HAP-1 (cell line): ENCODE results near the gene HBB.
A peak's percentile ranks its signal among the peaks of the same experiment; 100 is the strongest.
"Not testable (repeated sequence)": the region's sequence is repeated elsewhere in the genome, so short reads cannot be mapped to it uniquely, and the experiment has no call there.

Experiments
- DNase-seq, 2 experiments: peaks; one replicate each; pipeline ENCODE4 v3.0.0-alpha.2; 2016 to 2020; ENCODE audit warnings: low spot score in 2 of 2
- H3K27me3 ChIP-seq: fragments of 250-450 bp; sonication (Bioruptor Pico); 2 replicates; pipeline ENCODE4 v1.5.1; 2020; ENCODE audit warnings: low read depth, mild to moderate bottlenecking, moderate library complexity
- H3K36me3 ChIP-seq: fragments of 250-450 bp; sonication (Bioruptor Pico); replicated peaks from 2 replicates; pipeline ENCODE4 v1.5.1; 2020; ENCODE audit warnings: mild to moderate bottlenecking
- H3K4me1 ChIP-seq: fragments of 250-450 bp; sonication (Bioruptor Pico); 2 replicates; pipeline ENCODE4 v1.5.1; 2020; ENCODE audit warnings: mild to moderate bottlenecking
- H3K4me3 ChIP-seq: fragments of 250-450 bp; sonication (Bioruptor Pico); 2 replicates; pipeline ENCODE4 v1.5.1; 2020; ENCODE audit warnings: mild to moderate bottlenecking, moderate library complexity
- H3K9me3 ChIP-seq: fragments of 250-450 bp; sonication (Bioruptor Pico); 2 replicates; pipeline ENCODE4 v1.5.1; 2020; ENCODE audit warnings: mild to moderate bottlenecking, moderate library complexity
- in situ Hi-C: fragments of 300-500 bp; cut with MboI; formaldehyde crosslinking; loops from 3 replicates; pipeline ENCODE4 v1.14.3; 2020; ENCODE audit warnings: low sequenced_read_pairs, inconsistent platforms, mixed read lengths

HBB gene

DNA sequence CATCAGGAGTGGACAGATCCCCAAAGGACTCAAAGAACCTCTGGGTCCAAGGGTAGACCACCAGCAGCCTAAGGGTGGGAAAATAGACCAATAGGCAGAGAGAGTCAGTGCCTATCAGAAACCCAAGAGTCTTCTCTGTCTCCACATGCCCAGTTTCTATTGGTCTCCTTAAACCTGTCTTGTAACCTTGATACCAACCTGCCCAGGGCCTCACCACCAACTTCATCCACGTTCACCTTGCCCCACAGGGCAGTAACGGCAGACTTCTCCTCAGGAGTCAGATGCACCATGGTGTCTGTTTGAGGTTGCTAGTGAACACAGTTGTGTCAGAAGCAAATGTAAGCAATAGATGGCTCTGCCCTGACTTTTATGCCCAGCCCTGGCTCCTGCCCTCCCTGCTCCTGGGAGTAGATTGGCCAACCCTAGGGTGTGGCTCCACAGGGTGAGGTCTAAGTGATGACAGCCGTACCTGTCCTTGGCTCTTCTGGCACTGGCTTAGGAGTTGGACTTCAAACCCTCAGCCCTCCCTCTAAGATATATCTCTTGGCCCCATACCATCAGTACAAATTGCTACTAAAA lies at the start of gene HBB:
Gene HBB (minus strand): TSS at position 340 of the 579 bp plus-strand sequence. CDS start 50 bp downstream, at position 290.
- peak in 1 of 2 experiments; percentile 100 for DNase-seq
- H3K4me1 ChIP-seq: no peaks in the 10 kb centered on the region
- H3K9me3 ChIP-seq: no peaks in the 10 kb centered on the region
- no peak within 1 kb of the TSS for H3K4me3 ChIP-seq
- in situ Hi-C loops: no loop called here
- H3K27me3 ChIP-seq: no peaks in the 10 kb centered on the region
- no peaks in the 10 kb centered on the region for H3K36me3 ChIP-seq

DNA sequence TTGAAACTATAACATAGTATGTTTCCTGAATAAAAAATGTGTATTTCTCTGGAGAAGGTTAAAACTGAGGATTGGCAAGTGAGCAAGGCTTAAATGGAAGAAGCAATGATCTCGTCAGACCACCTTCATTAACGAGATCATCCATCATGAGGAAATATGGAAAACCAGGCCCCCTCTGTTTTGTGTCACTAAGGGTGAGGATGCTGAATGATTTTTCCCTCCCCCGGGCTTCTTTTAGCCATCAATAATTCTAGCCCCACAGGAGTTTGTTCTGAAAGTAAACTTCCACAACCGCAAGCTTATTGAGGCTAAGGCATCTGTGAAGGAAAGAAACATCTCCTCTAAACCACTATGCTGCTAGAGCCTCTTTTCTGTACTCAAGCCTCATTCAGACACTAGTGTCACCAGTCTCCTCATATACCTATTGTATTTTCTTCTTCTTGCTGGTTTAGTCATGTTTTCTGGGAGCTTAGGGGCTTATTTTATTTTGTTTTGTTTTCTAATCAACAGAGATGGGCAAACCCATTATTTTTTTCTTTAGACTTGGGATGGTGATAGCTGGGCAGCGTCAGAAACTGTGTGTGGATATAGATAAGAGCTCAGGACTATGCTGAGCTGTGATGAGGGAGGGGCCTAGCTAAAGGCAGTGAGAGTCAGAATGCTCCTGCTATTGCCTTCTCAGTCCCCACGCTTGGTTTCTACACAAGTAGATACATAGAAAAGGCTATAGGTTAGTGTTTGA lies 48.7 kb upstream of the HBB start:
- H3K4me1 ChIP-seq: no peaks in the 10 kb centered on the region
- DNase-seq: no peak
- H3K36me3 ChIP-seq: no peaks in the 10 kb centered on the region
- H3K27me3 ChIP-seq: no peaks in the 10 kb centered on the region
- no peaks in the 10 kb centered on the region for H3K9me3 ChIP-seq
- in situ Hi-C loops: no loop called here
- H3K4me3 ChIP-seq: no peak overlapping the region

DNA sequence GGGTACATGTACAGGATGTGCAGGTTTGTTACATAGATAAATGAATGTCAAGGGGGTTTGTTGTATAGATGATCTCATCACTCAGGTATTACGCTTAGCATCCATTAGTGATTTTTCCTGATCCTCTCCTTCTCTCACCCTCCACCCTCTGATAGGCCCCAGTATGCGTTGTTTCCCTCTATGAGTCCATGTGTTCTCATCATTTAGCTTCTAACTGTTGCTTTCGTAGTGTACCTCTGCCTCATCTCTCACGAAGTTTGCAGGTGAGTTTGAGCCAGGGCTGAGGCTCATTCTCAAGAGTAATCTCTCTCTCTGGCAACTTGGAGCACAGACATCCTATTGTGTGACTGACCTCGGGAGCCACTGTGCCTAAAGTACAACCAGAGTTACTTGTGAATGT lies 47.5 kb upstream of the HBB start:
- no peaks in the 10 kb centered on the region for H3K4me1 ChIP-seq
- H3K27me3 ChIP-seq: no peaks in the 10 kb centered on the region
- H3K9me3 ChIP-seq: no peaks in the 10 kb centered on the region
- DNase-seq: no peak
- no peaks in the 10 kb centered on the region for H3K36me3 ChIP-seq
- no peak overlapping the region for H3K4me3 ChIP-seq
- in situ Hi-C loops: no loop called here

DNA sequence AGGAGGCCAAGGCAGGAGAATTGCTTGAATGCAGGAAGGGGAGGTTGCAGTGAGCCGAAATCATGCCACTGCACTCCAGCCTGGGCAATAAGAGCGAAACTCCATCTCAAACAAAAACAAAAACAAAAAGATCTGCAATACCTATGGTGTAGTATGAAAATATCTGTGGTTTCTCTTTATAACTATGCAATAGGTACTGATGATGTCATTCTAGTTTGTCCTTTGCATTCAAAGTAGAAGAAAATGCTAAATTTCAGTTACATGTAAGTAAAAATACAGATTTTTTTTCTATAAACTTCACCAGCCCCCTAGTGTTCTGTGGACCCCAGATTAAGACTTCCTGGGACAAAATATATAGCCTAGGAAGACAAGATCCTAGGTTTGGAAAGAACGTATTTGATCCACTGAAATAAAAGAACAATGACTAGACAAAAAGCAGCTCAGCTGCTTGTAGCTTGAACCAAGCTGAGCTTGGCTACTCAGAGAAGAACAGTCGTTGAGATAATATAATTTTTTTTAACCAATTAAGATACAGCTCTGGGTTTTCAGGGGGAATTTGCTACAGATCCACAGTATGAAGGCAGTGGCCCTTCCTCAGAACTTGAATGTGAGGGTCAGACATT lies 45.6 kb upstream of the HBB start:
- no peaks in the 10 kb centered on the region for H3K27me3 ChIP-seq
- DNase-seq: no peak
- H3K9me3 ChIP-seq: no peaks in the 10 kb centered on the region
- no peak overlapping the region for H3K4me3 ChIP-seq
- H3K4me1 ChIP-seq: no peaks in the 10 kb centered on the region
- H3K36me3 ChIP-seq: no peaks in the 10 kb centered on the region
- in situ Hi-C loops: no loop called here

DNA sequence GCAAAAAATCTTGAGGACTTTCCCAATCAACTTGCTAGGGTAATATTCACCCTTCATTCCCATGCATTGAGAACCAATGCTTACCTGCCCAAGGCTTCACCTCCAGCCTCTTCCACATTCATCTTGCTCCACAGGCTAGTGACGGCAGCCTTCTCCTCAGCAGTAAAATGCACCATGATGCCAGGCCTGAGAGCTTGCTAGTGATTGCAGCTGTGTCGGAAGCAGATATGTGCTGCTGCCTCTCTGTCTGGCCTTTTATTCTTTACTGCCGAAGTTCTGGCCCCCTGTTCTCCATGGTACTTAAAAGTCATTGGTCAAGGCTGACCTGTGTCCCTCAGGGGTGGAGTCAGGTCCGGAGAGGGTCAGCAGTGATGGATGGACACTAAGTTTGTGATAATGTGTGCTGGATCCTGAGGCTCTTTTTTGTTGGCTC lies 42.9 kb upstream of the HBB start, which contains the start of gene HBE1:
Gene HBE1 (minus strand): TSS at position 231 of the 433 bp plus-strand sequence. CDS start 55 bp downstream, at position 176.
- in situ Hi-C loops: no loop called here
- no peak within 1 kb of the TSS for H3K4me3 ChIP-seq
- no peaks in the 10 kb centered on the region for H3K27me3 ChIP-seq
- no peaks in the 10 kb centered on the region for H3K36me3 ChIP-seq
- H3K9me3 ChIP-seq: no peaks in the 10 kb centered on the region
- H3K4me1 ChIP-seq: no peaks in the 10 kb centered on the region
- no peak for DNase-seq

DNA sequence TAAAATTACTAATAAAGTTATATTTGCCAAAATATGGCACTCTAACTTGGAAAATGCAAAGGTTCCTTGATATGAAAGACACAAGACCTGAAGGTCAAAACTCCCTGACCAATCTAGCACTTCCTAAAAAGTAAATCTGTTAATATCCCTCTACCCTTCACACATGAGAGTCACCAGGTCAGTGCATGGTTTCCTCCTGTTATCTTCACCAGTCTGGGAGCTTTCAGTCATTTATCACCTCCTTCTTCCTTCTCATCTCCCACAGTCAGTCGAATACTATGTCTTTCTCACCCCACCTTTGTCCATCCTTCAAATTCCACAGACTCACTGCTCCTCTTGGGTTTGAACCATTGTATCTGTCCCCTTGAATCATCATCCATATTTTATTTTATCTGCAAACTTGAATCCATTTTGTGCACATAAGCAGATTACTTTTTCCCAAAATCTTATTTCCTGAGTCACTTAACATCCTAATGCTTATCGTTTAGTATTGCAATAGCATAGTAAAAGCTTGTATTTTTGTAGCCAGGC lies 40.2 kb upstream of the HBB start:
- in situ Hi-C loops: no loop called here
- H3K27me3 ChIP-seq: no peaks in the 10 kb centered on the region
- H3K4me3 ChIP-seq: no peak overlapping the region
- H3K9me3 ChIP-seq: no peaks in the 10 kb centered on the region
- no peaks in the 10 kb centered on the region for H3K36me3 ChIP-seq
- H3K4me1 ChIP-seq: no peaks in the 10 kb centered on the region
- DNase-seq: no peak

DNA sequence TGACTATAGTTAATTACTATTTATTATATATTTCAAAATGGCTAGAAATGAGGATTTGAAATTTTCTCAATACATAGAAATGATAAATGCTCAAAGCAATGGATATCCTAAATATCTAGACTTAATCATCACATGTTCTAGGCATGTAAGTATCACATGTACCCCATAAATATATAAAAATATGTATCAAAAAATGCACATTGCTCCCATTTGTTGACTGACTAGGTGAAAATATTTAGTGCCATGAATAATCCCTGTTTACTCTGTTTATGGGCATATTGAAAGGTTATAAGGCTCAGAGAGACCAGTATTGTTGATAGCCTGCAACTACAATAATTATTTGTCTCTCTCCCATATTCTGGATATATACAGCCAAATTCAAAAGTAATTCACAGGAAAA lies 39.7 kb upstream of the HBB start:
- no peaks in the 10 kb centered on the region for H3K36me3 ChIP-seq
- DNase-seq: no peak
- H3K4me3 ChIP-seq: no peak overlapping the region
- in situ Hi-C loops: no loop called here
- H3K27me3 ChIP-seq: no peaks in the 10 kb centered on the region
- H3K9me3 ChIP-seq: no peaks in the 10 kb centered on the region
- H3K4me1 ChIP-seq: no peaks in the 10 kb centered on the region

DNA sequence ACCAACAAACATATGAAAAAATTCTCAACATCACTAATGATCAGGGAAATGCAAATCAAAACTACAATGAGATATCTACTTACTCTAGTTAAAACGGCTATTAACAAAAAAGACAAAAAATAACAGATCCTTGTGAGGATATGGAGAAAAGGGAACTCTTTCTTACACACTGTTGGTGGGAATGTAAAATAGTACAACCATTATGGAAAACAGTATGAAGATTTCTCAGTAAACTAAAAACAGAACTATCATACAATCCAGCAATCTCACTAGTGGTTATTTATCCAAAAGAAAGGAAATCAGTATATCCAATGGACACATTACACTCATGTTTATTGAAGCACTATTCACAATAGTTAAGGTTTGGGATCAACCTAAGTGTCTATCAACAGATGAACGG lies 39.0 kb upstream of the HBB start:
- H3K36me3 ChIP-seq: no peaks in the 10 kb centered on the region
- no peaks in the 10 kb centered on the region for H3K27me3 ChIP-seq
- in situ Hi-C loops: no loop called here
- H3K9me3 ChIP-seq: no peaks in the 10 kb centered on the region
- H3K4me1 ChIP-seq: no peaks in the 10 kb centered on the region
- H3K4me3 ChIP-seq: no peak overlapping the region
- no peak for DNase-seq

DNA sequence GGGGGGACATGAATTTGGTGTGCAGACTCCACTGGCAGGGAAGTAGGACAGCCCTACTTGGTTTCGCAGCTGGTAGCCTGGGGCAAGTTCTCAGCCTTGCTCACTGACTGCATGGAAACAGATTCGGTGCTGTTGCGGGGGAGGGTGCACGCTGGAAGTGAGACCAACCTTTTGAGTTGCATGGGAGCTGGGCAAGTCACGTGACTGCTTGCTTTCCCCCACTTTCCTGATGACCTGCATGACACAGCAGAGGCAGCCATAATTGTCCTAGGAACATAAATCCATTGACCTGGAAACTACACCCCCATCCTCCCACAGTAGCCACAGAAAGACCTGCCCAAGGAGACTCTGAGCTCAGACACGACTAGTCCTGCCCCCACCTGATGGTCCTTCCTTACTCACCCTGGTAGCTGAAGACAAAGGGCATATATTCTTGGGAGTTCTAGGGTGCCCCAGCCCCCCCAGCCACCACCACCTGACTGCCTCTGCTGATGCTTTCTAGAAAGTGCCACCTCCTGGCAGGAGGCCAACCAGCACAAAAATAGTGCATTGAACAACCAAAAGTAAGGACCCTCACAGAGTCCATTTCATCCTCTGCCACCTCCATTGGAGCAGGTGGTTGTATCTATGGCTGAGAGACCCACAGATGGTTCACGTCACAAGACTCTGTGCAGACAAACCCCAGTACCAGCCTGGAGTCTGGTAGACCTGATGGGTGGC lies 31.8 kb upstream of the HBB start:
- H3K9me3 ChIP-seq: no peaks in the 10 kb centered on the region
- H3K4me1 ChIP-seq: no peaks in the 10 kb centered on the region
- no peak overlapping the region for H3K4me3 ChIP-seq
- in situ Hi-C loops: no loop called here
- no peaks in the 10 kb centered on the region for H3K27me3 ChIP-seq
- no peak for DNase-seq
- H3K36me3 ChIP-seq: no peaks in the 10 kb centered on the region

DNA sequence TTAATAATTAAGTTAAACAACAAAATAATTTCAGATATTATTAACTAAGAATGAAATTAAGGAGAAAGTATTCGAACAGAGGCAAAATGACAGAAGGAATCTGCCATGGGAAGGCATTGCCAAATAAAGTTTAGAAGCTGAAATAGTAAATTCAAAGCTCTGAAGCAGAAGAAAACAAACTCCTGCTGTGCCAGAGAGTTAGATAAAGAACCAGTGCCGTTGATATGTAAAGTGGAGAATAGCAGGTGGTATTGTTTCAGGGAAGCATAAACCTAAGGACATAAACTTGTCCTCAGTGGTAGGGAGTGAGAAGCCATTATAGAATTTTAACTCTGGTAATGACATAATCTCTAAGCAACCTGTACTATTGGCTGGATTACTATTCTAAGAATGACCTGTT lies 30.4 kb upstream of the HBB start:
- H3K9me3 ChIP-seq: no peaks in the 10 kb centered on the region
- DNase-seq: no peak
- H3K4me3 ChIP-seq: no peak overlapping the region
- H3K4me1 ChIP-seq: no peaks in the 10 kb centered on the region
- H3K27me3 ChIP-seq: no peaks in the 10 kb centered on the region
- in situ Hi-C loops: no loop called here
- no peaks in the 10 kb centered on the region for H3K36me3 ChIP-seq

DNA sequence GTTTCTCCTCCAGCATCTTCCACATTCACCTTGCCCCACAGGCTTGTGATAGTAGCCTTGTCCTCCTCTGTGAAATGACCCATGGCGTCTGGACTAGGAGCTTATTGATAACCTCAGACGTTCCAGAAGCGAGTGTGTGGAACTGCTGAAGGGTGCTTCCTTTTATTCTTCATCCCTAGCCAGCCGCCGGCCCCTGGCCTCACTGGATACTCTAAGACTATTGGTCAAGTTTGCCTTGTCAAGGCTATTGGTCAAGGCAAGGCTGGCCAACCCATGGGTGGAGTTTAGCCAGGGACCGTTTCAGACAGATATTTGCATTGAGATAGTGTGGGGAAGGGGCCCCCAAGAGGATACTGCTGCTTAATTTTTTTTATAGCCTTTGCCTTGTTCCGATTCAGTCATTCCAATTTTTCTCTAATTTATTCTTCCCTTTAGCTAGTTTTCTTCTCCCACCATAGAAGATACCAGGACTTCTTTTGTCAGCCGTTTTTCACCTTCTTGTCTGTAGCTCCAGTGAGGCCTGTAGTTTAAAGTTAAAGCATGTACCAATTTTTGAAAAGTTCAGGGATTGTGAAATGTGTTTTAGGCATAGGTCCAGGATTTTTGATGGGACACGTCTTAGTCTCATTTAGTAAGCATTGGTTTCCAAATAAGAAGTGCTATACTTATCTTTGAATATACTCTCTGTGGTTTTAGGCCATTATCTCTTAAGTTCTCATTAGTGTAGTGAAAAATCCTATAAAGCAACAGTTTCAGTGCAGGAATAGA lies 28.0 kb upstream of the HBB start, which contains the start of gene HBG2:
Gene HBG2 (minus strand): TSS at position 136 of the 768 bp plus-strand sequence. CDS start 53 bp downstream, at position 83.
- H3K36me3 ChIP-seq, H3K4me1 ChIP-seq, H3K9me3 ChIP-seq, H3K27me3 ChIP-seq, in situ Hi-C loops, DNase-seq, H3K4me3 ChIP-seq: not testable (repeated sequence)

DNA sequence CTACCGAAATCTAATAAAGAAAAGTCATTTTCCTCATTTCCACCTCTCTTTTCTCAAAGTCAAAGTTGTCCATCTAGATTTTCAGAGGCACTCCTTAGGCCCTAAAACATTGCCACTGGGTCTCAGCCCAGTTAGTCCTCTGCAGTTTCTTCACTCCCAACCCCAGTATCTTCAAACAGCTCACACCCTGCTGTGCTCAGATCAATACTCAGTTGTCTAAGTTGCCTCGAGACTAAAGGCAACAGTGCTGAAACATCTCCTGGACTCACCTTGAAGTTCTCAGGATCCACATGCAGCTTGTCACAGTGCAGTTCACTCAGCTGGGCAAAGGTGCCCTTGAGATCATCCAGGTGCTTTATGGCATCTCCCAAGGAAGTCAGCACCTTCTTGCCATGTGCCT lies 27.2 kb upstream of the HBB start:
- in situ Hi-C loops, H3K4me3 ChIP-seq: not testable (repeated sequence)

DNA sequence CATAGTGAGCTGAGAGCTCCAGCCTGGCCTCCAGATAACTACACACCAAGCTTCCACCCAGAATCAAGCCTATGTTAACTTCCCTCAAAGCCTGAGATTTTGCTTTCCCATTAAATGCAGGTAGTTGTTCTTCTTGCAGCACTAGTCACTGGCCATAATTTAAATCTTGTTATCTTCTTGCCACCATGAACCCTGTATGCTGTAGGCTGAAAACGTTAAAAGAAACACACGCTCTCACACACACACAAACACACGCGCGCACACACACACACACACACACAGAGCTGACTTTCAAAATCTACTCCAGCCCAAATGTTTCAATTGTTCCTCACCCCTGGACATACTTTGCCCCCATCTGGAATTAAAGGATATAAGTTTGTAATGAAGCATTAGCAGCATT lies 26.6 kb upstream of the HBB start:
- H3K4me1 ChIP-seq, H3K9me3 ChIP-seq, in situ Hi-C loops, DNase-seq, H3K4me3 ChIP-seq, H3K36me3 ChIP-seq, H3K27me3 ChIP-seq: not testable (repeated sequence)

More for the DNA sequence above, 27.2 kb upstream of the HBB start:
- H3K4me1 ChIP-seq, H3K36me3 ChIP-seq, H3K9me3 ChIP-seq, DNase-seq, H3K27me3 ChIP-seq: not testable (repeated sequence)
